Heart left ventricle (tissue), 13 donors: ENCODE measurements around the gene PCDHB7.
"Not testable (repeated sequence)": the region's sequence is repeated elsewhere in the genome, so short reads cannot be mapped to it uniquely, and the experiment has no call there.

Experiments
- POLR2A ChIP-seq, 2 donors: fragments of 450-650 bp; IDR thresholded peaks; one replicate each; pipeline ENCODE4 v1.6.1; 2017; ENCODE audit warnings: antibody characterized with exemption in 2 of 2, mild to moderate bottlenecking in 2 of 2, moderate library complexity in 2 of 2
- TF ChIP-seq, protein P1 (sequence below), 12 donors: fragments of 200-600 bp; sonication (generic) in 4 of 12; IDR thresholded peaks; one replicate each; pipeline versions ENCODE4 v1.5.0 to v1.8.0; 2018 to 2022; ENCODE audit warnings: antibody characterized with exemption in 12 of 12, mild to moderate bottlenecking in 5 of 12
- donor health status: ischemic (EF 13 %, LVEDD 7.1; RV severe dilation, severe dysfunction).
- donor health status: DM: no; HTN: yes; CAD: no.
- donor health status: DM: no; HTN: no; CAD: no.
- donor health status: ischemic (EF 25% LVEDD 6.9; RV normal size, moderate dysfunction).
- donor health status: ischemic (EF 25% LVEDD 5.7; RV mildly dilated, moderate dysfunction).
- donor health status: ischemic (EF 35%, LVEDD 5.7; RV mildly dilated, moderate dysfunction).
- donor health status: nonischemic (EF 11% LVEDD 7.7; RV severe dilation, severe dysfunction).
- donor health status: DM: yes; HTN: yes; CAD: no.
- donor health status: PGD.
- donor health status: ischemic (EF 29% LVEDD 5.4; RV normal size, mild dysfunction).
- donor health status: nonischemic (EF 23%, LVEDD 6.1; RV moderate dilation, normal function).

- TF ChIP-seq, protein P1, sequence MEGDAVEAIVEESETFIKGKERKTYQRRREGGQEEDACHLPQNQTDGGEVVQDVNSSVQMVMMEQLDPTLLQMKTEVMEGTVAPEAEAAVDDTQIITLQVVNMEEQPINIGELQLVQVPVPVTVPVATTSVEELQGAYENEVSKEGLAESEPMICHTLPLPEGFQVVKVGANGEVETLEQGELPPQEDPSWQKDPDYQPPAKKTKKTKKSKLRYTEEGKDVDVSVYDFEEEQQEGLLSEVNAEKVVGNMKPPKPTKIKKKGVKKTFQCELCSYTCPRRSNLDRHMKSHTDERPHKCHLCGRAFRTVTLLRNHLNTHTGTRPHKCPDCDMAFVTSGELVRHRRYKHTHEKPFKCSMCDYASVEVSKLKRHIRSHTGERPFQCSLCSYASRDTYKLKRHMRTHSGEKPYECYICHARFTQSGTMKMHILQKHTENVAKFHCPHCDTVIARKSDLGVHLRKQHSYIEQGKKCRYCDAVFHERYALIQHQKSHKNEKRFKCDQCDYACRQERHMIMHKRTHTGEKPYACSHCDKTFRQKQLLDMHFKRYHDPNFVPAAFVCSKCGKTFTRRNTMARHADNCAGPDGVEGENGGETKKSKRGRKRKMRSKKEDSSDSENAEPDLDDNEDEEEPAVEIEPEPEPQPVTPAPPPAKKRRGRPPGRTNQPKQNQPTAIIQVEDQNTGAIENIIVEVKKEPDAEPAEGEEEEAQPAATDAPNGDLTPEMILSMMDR (IDR thresholded peaks at IDR 0.05), result not testable (repeated sequence)
- TF ChIP-seq POLR2A (IDR thresholded peaks at IDR 0.05), result not testable (repeated sequence)
Observed at GRCh38 chr5:141157356-141157755, 15.1 kb upstream of the PCDHB7 start.
